HG03159 (cell line): ENCODE results near the gene CLPX.
"Not testable (repeated sequence)": the region's sequence is repeated elsewhere in the genome, so short reads cannot be mapped to it uniquely, and the experiment has no call there.

Experiments used
- ATAC-seq: cut with Tn5 transposase; IDR thresholded peaks from one replicate; pipeline ENCODE4 v1.9.1; 2021; ENCODE audit warnings: mild to moderate bottlenecking, moderate library complexity; ENCODE audit not compliant: unreplicated experiment

CLPX gene

DNA sequence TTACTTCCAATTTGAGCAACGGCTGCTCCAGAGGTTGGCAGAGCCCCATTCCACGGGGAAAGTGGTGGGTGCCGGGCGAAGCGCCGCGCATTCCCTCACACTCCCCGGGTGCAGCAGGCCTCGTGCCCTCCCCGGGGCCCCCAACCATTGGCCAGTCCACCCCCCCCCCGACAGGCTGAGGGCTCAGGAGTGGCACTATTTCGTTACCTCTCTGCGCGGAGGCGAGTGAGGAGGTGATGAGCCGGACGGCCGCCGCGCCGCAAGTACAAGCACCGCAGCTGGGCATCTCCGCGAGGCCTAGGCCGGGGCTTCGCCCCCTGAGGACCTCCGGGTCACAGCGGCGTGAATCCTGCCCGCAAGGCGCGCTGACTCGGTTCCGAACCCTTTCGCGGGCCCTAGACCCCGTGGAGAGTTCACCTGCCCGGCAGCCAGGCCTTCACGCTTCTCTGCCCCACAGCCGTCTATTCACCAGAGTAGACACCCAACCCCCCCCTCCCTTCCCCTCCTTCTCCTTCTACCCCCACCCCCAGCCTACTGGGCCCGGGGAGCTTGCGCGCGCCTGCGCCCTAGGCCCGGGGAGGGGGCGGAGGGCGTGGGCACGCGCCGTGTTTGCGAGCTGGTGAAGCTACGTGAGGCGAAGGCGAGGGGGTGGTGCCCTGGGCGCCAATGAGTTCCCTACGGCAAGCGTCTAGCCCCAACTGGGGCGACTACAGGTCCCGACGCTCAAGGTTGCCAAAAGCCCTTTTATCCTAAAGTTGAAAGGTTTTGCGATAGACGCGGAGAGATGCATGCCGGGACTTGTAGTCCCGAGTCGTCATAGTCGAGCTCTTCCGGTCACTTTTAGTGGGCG, at the start of gene CLPX:
TSS of gene CLPX (minus strand) at position 475 of the 850 bp plus-strand sequence. CDS start at position 286, 189 bp downstream.
- peak; percentile 74 for ATAC-seq

DNA sequence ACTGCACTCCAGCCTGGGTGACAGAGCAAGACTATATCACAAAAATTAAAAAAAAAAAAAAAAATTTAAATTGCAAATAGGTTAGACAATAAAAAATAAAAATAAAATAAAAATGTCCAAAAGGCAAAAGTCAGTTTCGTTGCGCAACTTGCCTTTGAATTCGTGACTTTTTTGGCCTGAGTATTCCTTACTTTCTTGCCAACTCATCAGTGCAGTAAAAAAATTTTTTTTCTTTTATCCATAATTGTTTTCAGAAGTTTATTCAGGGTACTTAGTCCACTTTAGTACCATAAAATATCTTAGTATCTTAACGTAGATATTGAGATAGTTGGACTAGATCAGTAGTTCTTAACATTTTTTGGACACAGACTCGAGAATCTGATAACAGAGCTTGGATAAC, 48.6 kb upstream of the CLPX start:
- ATAC-seq, result no peak

DNA sequence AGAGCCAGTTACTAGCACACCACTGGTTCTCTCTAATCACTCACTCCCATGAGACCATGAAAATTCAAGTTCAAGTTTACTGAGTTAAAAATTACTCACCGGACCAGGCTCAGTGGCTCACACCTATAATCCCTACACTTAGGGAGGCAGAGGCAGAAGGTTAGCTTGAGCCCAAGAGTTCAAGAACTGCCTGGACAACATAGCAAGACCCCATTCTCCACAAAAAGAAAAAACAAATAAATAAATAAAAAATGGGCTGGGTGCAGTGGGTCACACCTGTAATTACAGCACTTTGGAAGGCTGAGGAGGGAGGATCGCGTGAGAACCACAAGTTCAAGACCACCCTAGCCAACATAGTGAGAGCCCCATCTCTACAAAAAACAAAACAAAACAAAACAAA, 47.4 kb upstream of the CLPX start:
- no peak for ATAC-seq

- ATAC-seq, result no peak
Observed at GRCh38 chr15:65231306-65231705, 46.2 kb upstream of the CLPX start.

- ATAC-seq, result not testable (repeated sequence)
Observed at GRCh38 chr15:65226901-65227300, 41.8 kb upstream of the CLPX start.

- ATAC-seq, result no peak
Observed at GRCh38 chr15:65226221-65226620, 41.1 kb upstream of the CLPX start.

- ATAC-seq, result no peak
Observed at GRCh38 chr15:65223996-65224395, 38.9 kb upstream of the CLPX start.

DNA sequence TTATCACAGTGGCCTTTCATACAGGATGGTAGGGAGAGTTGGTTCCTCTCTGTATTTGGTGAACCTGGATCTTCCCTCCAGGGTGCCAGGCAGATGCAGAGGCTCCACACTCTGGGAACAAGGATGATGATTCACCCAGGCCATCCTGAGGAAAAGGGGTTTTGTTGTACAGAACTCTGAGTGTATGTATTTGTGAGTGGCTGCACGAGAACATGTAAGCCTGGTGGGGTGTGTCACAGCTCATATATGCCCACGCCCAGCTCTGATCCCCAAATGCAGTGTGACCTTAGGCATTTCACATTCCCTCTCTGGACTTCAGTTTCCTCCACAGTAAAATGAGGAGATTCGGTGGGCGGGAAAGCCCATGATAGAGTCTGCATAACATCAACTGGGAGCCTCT, 37.7 kb upstream of the CLPX start:
- no peak for ATAC-seq

- no peak for ATAC-seq
Observed at GRCh38 chr15:65221697-65222096, 36.6 kb upstream of the CLPX start.

GRCh38 chr15:65219137-65219536, 34.0 kb upstream of the CLPX start:
- ATAC-seq, result no peak

DNA sequence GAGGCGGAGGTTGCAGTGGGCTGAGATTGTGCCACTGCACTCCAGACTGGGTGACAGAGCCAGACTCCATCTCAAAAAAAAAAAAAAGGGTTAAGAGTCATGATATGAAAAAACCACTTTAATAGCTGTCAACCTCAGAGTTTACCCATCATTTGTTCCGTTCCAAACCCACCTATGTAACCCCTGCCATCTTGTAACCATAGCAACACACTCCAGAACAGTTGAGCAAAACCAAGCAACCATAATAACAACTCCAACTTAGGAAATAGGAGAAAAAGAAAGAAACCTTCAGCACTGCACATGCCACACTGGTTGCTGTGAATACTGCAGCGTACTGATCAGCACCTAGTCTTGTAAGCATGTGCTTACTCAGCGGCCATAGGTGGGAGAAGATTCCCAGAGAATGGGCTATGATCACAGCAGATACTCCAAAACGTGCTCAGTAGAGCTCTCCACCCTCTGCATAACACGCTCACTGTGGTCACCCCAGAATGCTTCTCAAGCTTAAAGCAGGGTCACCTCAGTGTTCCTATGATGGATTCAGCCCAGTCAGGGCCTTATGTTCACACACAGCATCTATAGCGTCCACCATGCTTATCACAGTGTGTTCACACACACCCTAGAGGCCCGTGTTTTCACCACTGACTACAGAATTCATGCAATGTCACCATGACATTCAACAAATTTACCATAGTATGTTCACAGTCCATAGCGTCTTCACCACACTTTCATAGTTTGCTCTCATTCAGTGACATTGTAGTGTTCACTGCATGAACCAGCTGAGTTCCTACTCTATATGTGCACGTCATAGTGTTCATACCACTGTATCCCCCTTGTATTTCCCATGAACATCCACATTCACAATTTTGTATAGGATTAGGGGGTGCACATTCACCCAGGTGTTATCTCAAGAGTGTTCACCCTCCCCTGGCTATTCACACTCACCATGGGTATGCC, 32.7 kb upstream of the CLPX start:
- no peak for ATAC-seq

DNA sequence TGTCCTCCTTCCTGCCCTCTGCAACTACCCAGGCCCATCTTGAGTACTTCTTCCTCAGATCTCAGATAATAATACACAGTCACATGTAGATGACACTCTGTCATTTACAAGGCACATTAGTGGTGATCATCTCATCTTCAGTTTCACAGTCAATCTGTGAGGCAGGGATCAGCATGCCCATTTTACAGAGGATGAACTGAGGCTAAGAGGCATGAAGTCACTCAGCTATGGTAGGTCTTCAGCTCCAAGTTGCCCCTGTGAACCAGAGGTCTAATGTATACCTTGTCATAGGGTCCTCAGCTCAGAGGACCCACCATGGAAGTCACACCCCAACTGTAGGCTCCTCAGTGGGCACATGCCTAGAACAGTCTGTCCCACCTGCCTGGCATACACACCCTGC, 30.4 kb upstream of the CLPX start:
- no peak for ATAC-seq

- ATAC-seq, result no peak
Observed at GRCh38 chr15:65214010-65214409, 28.9 kb upstream of the CLPX start.

GRCh38 chr15:65213241-65213640, 28.1 kb upstream of the CLPX start:
- no peak for ATAC-seq

GRCh38 chr15:65212097-65212496, 27.0 kb upstream of the CLPX start:
- no peak for ATAC-seq

GRCh38 chr15:65211482-65211982, 26.4 kb upstream of the CLPX start:
- no peak for ATAC-seq

GRCh38 chr15:65210770-65211481, 25.8 kb upstream of the CLPX start, which contains the start of gene CILP:
TSS of gene CILP (minus strand) at chr15:65211473. CDS start at chr15:65209755, 1,718 bp downstream.
- ATAC-seq, result no peak

DNA sequence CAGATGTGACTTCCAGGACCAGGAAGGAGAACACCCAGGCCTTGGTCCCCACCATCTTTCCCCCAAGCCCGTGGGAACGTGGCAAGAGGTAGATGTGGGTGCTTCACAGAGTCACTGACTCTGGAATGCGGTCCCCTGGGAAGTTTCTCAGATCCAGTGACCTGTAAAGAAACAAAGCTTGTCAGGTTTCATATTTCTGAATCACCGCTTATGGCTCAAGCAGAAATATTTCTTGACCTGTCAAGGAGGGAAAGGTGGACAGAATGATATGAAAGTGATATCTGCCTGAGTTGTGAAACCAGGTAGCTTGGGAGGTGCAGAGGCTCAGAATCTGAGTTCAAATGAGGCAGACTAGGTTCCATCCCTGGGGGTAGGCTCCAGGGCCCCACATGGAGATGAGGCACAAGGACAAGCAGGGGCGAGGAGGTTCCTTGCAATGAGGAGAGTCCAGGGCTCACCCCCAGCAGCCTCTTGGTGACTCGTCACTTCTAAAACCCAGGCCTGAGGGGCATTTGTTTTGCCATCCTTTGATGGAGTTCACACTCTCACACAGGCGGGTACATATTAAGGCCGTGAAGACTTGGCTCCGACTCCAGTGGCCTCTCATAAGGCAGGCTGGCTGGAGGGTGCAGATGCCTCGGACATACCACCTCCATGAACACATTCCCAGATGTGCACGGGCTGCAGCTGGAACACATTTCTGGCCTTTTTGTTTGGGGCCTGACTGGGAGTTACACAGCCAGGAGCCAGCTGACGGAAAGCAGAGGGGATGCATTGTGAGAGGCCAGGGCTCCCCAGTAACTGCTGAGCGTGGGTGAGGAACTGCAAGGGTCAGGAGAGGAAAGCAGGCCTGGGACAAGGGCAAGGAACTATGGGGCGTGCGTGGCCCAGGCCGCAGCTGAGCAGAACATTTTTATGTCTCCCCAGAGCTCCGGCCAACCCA, 24.8 kb upstream of the CLPX start:
- ATAC-seq, result no peak

DNA sequence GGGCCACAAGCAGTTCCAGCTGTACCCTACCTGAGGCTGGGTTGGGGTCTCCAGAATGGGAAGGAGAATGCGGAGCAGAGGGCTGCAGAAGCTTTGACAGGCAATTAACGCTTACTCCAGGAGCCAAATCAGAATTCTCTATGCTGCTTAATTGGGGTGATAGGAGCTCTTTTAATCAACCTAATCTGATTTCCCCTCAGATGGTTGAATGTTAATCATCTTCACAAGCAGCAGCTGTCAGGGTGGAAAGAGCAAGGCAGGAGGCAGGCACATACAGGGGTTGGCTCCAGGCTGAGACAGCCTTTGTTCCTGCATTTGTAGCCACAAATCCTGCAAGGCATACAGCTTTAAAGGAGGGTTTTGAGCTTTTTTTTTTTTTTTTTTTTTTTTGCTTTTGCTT, 23.5 kb upstream of the CLPX start:
- ATAC-seq, result no peak
